A673 (cell line): ENCODE results near the gene CD248. TPM values are rescaled to one million over a fixed set of nuclear protein-coding genes. Genes with fewer than 3 reads are reported as not detected.

ENCODE experiments used
- BruUV-seq: library from RNA; stranded (reverse); fragments of 400-500 nt; replicated peaks from 2 replicates; lab custom pipeline; 2021; lab: Mats Ljungman, UMichigan
- CTCF ChIA-PET: fragments of 300-600 bp; sonication (Branson Sonifier 250); formaldehyde crosslinking; loops from one replicate; lab custom pipeline; 2022; ENCODE audit warnings: antibody characterized with exemption; lab: Charles Lee
- POLR2A ChIA-PET: fragments of 300-600 bp; sonication (Branson Sonifier 250); formaldehyde crosslinking; loops from one replicate; lab custom pipeline; 2022; ENCODE audit warnings: antibody characterized with exemption; ENCODE audit not compliant: low non-redundant PET; lab: Charles Lee
- DNase-seq: peaks from one replicate; pipeline ENCODE4 v3.0.0-alpha.2; 2015; ENCODE audit warnings: low spot score
- H3K27ac ChIP-seq: fragments of 200-600 bp; sonication (generic); 2 replicates; pipeline ENCODE4 v1.5.1; 2016; ENCODE audit warnings: mixed run types, low read depth, mild to moderate bottlenecking, mixed read lengths, antibody characterized with exemption, low read length; ENCODE audit not compliant: poor library complexity, severe bottlenecking
- H3K27me3 ChIP-seq: fragments of 200-600 bp; sonication (generic); replicated peaks from 2 replicates; pipeline ENCODE4 v1.6.1; 2017; ENCODE audit warnings: mixed run types, low read depth, mild to moderate bottlenecking, mixed read lengths, antibody characterized with exemption, low read length; ENCODE audit not compliant: insufficient read depth, poor library complexity
- H3K36me3 ChIP-seq: fragments of 200-600 bp; sonication (generic); 2 replicates; pipeline ENCODE4 v1.6.1; 2016; ENCODE audit warnings: mixed run types, mild to moderate bottlenecking, mixed read lengths, antibody characterized with exemption, low read length; ENCODE audit not compliant: insufficient read depth, poor library complexity, severe bottlenecking
- H3K4me1 ChIP-seq: fragments of 200-600 bp; sonication (generic); 2 replicates; pipeline ENCODE4 v1.6.1; 2017; ENCODE audit warnings: mixed run types, mild to moderate bottlenecking, mixed read lengths, antibody characterized with exemption, low read length; ENCODE audit not compliant: insufficient read depth, poor library complexity, severe bottlenecking
- H3K4me3 ChIP-seq: fragments of 200-600 bp; sonication (generic); 2 replicates; pipeline ENCODE4 v1.5.1; 2016; ENCODE audit warnings: low read depth, mixed run types, mild to moderate bottlenecking, mixed read lengths, low read length; ENCODE audit not compliant: poor library complexity, severe bottlenecking
- H3K9me3 ChIP-seq: fragments of 200-600 bp; sonication (generic); 2 replicates; pipeline ENCODE4 v1.6.1; 2016; ENCODE audit warnings: mixed run types, low read depth, mild to moderate bottlenecking, mixed read lengths, antibody characterized with exemption, low read length; ENCODE audit not compliant: poor library complexity, severe bottlenecking
- EZH2 ChIP-seq: fragments of 200-600 bp; sonication (generic); IDR thresholded peaks from 2 replicates; pipeline ENCODE4 v1.6.1; 2017; ENCODE audit warnings: borderline replicate concordance, low read depth, mild to moderate bottlenecking, mixed read lengths, antibody characterized with exemption, low read length; ENCODE audit not compliant: poor library complexity, severe bottlenecking
- intact Hi-C: fragments of 100-400 bp; cut with micrococcal nuclease; formaldehyde crosslinking; loops from one replicate; pipeline ENCODE4 v1.10.0; 2022; ENCODE audit not compliant: unreplicated experiment
- total RNA-seq: library from RNA; stranded (reverse); gene quantifications from 2 replicates; pipeline ENCODE4 v1.2.3, GENCODE V29; 2021
- TF ChIP-seq, protein P1 (sequence below): fragments of 300-800, 200-600 bp; sonication (generic); conservative IDR thresholded peaks from 2 replicates; pipeline ENCODE4 v1.5.1; 2017; ENCODE audit warnings: low read depth, mild to moderate bottlenecking, antibody characterized with exemption, low read length, moderate library complexity, mixed read lengths

CD248 gene
- total RNA-seq, 1 experiment from 2014 or later = 97.8 TPM

DNA sequence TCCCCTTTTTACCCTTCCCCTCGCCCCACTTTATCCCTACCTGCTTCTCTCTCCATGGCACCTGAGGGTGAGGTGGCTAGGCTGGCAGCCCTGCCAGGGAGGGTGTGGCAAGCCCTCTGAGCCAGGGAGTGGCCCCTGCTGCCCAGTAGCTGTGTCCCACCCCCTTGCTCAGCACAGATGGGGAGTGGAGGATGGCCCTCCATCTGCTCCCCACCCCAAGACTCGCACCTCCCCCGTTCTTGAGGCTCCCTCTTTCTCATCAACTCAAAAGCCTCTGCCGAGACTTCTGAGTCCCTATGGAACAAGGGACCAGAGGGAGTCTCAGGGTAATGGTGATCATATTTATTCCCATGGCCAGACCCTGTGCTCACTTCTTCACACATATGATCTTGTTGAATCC is 23.5 kb downstream of the CD248 start:
- CTCF ChIA-PET = no interaction called here
- H3K27me3 ChIP-seq = no peaks in the 10 kb centered on the region

DNA sequence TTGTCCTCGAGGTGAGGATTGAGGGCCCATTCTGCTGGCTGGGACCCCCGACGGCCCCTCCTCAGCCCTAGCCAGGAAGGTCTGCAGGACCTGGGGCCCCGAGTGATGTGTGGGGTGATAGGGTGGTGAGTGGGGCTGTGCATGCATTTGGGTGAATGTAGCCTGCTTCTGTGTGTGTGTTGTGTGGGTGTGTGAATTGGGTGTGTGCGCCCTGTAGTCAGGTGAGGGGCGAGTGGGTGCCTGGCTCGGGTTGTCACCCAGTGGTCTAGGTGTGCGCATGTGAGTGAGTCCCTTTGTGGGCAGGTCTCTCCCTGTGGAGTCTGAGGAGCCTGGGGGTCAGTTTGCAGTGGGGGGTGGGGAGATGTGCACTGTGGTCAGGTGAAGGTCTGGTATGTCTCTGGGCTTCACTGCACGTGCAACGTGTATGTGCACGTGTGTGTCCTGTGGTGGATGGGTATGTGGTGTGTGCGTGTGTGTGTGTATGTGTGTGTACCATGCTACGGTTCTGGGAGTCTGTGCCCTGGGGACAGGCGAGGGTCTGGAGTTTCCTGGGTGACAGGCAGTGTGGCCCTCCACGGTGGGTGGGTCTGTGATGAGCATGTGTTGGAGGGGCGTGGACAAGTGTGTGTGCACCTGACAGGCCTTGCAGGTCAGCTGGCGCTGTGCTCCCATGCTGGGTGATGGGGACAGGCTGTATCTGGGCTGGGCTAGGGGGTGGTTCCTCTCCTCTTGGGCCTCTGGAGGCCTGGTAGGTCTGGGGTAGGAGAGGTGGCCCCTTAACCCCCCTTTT is 24.1 kb downstream of the CD248 start:
- intact Hi-C loops = no loop called here
- no peaks in the 10 kb centered on the region for H3K9me3 ChIP-seq
- no TSS peak for BruUV-seq
- H3K27ac ChIP-seq = no peak overlapping the region
- ChIA-PET POLR2A (no interaction called here), CTCF (no interaction called here)
- peaks cover 15% of the 10 kb centered on the region for H3K4me1 ChIP-seq
- H3K27me3 ChIP-seq = no peaks in the 10 kb centered on the region
- no peaks in the 10 kb centered on the region for H3K36me3 ChIP-seq
- no peak for DNase-seq
- TF ChIP-seq EZH2 = no peak
- TF ChIP-seq, protein P1, sequence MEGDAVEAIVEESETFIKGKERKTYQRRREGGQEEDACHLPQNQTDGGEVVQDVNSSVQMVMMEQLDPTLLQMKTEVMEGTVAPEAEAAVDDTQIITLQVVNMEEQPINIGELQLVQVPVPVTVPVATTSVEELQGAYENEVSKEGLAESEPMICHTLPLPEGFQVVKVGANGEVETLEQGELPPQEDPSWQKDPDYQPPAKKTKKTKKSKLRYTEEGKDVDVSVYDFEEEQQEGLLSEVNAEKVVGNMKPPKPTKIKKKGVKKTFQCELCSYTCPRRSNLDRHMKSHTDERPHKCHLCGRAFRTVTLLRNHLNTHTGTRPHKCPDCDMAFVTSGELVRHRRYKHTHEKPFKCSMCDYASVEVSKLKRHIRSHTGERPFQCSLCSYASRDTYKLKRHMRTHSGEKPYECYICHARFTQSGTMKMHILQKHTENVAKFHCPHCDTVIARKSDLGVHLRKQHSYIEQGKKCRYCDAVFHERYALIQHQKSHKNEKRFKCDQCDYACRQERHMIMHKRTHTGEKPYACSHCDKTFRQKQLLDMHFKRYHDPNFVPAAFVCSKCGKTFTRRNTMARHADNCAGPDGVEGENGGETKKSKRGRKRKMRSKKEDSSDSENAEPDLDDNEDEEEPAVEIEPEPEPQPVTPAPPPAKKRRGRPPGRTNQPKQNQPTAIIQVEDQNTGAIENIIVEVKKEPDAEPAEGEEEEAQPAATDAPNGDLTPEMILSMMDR = no peak
- peak overlapping the region; percentile 57 for H3K4me3 ChIP-seq

More for the DNA sequence above, 23.5 kb downstream of the CD248 start:
- POLR2A ChIA-PET = no interaction called here
- intact Hi-C loops = no loop called here
- no TSS peak for BruUV-seq
- Histone ChIP-seq H3K9me3 (no peaks in the 10 kb centered on the region), H3K27ac (no peak overlapping the region), H3K4me1 (peaks cover 12% of the 10 kb centered on the region), H3K4me3 (no peak overlapping the region), H3K36me3 (no peaks in the 10 kb centered on the region)
- TF ChIP-seq, protein P1 = no peak
- no peak for TF ChIP-seq EZH2
- DNase-seq = no peak

DNA sequence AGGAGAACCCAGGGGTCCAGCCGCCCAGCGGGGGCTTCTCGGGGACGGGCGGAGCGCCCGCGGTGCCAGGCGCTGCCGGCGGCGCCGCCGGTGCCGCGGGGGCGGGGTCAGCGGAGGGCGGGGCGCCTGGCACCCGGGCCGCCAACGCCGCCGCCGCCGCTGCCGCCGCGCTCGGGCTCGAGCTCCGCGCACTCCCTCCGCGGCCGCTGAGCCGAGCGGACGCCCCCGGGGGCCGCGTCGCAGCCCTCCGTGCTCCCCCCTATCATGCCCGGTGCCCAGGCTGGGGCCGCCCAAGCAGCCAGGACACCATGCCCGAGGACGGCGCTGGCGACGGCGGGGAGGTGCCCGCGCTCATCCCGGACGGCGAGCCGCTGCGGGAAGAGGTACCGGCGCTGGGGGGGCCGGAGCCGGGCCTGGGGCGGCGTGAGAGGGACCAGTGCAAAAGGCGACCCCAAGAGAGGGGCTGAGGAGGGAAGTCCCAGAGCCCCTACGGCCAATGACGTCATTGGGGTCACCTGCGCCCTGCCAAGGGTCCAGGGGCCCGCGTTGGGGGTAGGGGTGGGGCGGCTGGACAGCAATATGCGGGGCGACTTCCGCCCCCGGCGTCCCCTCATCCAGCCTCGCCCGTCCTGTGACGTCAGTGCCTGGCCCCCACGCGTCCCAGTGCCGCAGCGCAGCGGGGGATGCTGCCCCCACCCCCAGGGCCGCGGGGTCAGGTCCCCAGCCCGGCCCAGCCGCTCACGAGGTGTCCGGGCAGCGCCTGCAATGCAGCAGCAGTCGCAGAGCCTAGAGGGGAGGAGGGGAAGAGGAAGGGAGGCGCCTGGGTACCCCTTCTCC is 24.9 kb downstream of the CD248 start, which contains the start of gene TMEM151A:
TMEM151A (plus strand) TSS at position 189 of the 837 bp plus-strand sequence; CDS start at position 309, 120 bp downstream.
- TF ChIP-seq, protein P1 = no peak
- TF ChIP-seq EZH2 = no peak
- ChIA-PET POLR2A (no interaction called here), CTCF (interaction anchor here (0.6 kb wide), 2 partner anchors 37 to 82 kb away, joined by 3 to 5 read pairs; no protein-coding TSS in a partner anchor)
- H3K9me3 ChIP-seq = no peaks in the 10 kb centered on the region
- peaks cover 19% of the 10 kb centered on the region for H3K4me1 ChIP-seq
- DNase-seq = no peak
- H3K4me3 ChIP-seq = peak within 1 kb of the TSS; percentile 57
- BruUV-seq = no TSS peak
- no peak within 1 kb of the TSS for H3K27ac ChIP-seq
- intact Hi-C loops = no loop called here
- H3K27me3 ChIP-seq = no peaks in the 10 kb centered on the region
- no peaks in the 10 kb centered on the region for H3K36me3 ChIP-seq
